ENCODE data around the gene GALR1. TPM values are rescaled to one million over a fixed set of nuclear protein-coding genes. Genes with fewer than 3 reads are reported as not detected.

The GALR1 gene, protein sequence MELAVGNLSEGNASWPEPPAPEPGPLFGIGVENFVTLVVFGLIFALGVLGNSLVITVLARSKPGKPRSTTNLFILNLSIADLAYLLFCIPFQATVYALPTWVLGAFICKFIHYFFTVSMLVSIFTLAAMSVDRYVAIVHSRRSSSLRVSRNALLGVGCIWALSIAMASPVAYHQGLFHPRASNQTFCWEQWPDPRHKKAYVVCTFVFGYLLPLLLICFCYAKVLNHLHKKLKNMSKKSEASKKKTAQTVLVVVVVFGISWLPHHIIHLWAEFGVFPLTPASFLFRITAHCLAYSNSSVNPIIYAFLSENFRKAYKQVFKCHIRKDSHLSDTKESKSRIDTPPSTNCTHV
- total RNA-seq (not detected), polyA plus RNA-seq (not detected)
- long read RNA-seq, donor 1 = 0 reads
- long read RNA-seq, donor 2 = 0 reads

DNA sequence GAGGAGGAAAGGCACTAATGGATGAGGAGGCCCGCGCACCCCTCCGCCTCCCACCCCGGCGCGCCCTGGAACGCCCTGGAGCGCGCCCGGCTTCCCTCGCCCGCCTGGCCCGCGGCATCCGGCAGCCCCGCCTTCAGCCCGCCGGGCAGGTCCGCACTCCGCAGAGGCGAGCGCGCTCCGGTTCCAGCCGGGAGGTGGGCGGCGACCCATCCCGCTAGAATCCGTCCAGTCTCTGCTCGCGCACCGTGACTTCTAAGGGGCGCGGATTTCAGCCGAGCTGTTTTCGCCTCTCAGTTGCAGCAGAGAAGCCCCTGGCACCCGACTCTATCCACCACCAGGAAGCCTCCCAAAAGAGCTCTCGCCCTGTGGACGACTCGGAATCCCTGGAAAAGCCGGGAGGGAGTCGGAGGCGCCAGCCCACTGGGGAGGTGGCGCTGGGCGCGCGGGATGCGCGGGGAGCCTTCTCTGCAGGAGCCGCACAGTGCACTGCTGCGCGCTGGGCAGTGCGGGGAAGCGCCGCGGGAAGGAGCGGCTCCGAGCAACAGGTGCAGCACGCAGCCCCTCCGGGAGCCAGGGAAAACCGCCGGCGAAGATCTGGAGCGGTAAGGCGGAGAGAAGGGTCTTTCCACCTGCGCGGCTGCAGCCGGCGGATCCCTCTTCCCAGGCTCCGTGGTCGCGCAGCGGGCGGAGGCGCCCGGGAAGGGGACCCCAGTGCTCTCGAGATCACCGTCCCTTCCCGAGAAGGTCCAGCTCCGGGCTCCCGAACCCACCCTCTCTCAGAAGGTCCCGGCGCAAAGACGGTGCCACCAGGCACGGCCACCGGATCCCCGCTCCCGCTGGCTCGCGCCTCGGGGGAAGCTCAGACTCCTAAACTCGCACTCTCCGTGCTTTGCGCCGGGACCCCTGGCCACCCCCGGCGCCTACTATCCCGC lies at the start of gene GALR1:
Gene GALR1 (plus strand): TSS at position 280 of the 932 bp plus-strand sequence. CDS start 701 bp downstream, outside the sequence.
- H3K27ac ChIP-seq = no peak within 1 kb of the TSS
- peak within 1 kb of the TSS in 7 of 8 donors; percentile 16 to 54 (median 33) for H3K4me3 ChIP-seq
- WGBS, 5 donors = 3 to 12% (median 4%) methylated on average over 32 to 98 of the region's 98 CpGs
- peaks cover 0 to 16% (median 8%) of the 10 kb centered on the region in 8 donors for H3K9me3 ChIP-seq
- H3K4me1 ChIP-seq = peaks cover 5 to 31% (median 26%) of the 10 kb centered on the region in 6 donors
- H3K27me3 ChIP-seq (replicated peaks in 1 of 7) = peaks cover 7 to 81% (median 50%) of the 10 kb centered on the region in 7 donors
- no peak for TF ChIP-seq POLR2A (IDR thresholded peaks at IDR 0.05)
- H3K36me3 ChIP-seq = no peaks in the 10 kb centered on the region
- DNase-seq = no peak
- intact Hi-C loops (cut with DNase I; ENCODE audit: low total_unique reads) = no loop called here

DNA sequence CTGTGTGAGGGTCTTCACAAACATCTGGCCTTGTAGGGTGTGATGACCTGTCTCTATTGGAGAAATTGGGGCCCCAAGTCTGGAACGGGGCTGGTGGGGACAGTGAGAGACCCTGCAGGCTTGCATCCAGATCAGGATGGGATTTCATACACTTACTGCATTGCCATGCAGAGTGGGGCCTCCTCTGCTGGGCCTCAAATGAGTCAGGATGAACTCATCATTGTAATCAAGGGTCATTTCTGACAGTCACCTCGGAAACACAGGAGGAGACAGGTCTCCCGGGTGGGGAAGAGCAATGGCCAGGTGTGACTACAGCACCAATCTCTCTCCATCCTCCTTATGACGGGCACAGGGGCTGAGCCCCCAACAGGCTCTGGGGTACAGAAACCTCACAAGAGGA lies 48.1 kb upstream of the GALR1 start:
- no peak overlapping the region for H3K4me3 ChIP-seq
- no peaks in the 10 kb centered on the region for H3K27me3 ChIP-seq (replicated peaks in 1 of 7)
- H3K36me3 ChIP-seq = no peaks in the 10 kb centered on the region
- H3K27ac ChIP-seq = no peak overlapping the region
- peaks cover 0 to 14% (median 0%) of the 10 kb centered on the region in 6 donors for H3K4me1 ChIP-seq
- DNase-seq = no peak
- TF ChIP-seq, protein P1, sequence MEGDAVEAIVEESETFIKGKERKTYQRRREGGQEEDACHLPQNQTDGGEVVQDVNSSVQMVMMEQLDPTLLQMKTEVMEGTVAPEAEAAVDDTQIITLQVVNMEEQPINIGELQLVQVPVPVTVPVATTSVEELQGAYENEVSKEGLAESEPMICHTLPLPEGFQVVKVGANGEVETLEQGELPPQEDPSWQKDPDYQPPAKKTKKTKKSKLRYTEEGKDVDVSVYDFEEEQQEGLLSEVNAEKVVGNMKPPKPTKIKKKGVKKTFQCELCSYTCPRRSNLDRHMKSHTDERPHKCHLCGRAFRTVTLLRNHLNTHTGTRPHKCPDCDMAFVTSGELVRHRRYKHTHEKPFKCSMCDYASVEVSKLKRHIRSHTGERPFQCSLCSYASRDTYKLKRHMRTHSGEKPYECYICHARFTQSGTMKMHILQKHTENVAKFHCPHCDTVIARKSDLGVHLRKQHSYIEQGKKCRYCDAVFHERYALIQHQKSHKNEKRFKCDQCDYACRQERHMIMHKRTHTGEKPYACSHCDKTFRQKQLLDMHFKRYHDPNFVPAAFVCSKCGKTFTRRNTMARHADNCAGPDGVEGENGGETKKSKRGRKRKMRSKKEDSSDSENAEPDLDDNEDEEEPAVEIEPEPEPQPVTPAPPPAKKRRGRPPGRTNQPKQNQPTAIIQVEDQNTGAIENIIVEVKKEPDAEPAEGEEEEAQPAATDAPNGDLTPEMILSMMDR (IDR thresholded peaks at IDR 0.05 in 8 of 11, conservative IDR thresholded peaks at IDR 0.05 in 3 of 11) = no peak
- TF ChIP-seq POLR2AphosphoS5 (IDR thresholded peaks at IDR 0.05) (no peak), POLR2A (IDR thresholded peaks at IDR 0.05) (no peak)
- no peaks in the 10 kb centered on the region for H3K9me3 ChIP-seq
- intact Hi-C loops (cut with DNase I; ENCODE audit: low total_unique reads) = no loop called here
- 88 to 98% (median 88%) methylated on average over 4 of the region's 4 CpGs for WGBS, 5 donors

DNA sequence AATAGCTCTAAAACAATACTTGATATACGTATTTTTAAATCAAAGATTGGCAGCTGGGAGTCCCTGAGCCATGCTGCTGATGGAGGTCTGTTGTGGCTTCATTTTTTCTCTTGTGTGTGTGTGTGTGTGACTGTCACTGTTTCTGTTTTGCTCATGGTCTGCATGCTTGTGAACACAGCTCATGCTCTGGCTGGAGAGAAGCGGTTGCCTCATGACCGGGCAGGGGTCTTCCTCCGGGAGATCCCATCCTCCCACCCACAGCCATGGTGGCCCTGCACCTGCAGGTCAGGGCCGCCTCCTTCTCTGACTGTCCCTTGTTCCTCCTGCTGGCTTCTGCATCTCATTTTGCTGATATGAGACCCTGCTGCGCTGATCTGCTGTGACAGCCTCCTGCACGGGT lies 47.3 kb upstream of the GALR1 start:
- Histone ChIP-seq H3K4me3 (no peak overlapping the region), H3K36me3 (no peaks in the 10 kb centered on the region), H3K9me3 (no peaks in the 10 kb centered on the region), H3K4me1 (peaks cover 2 to 19% (median 5%) of the 10 kb centered on the region in 6 donors), H3K27ac (no peak overlapping the region), H3K27me3 (replicated peaks in 1 of 7) (no peaks in the 10 kb centered on the region)
- TF ChIP-seq, protein P1 (IDR thresholded peaks at IDR 0.05 in 8 of 11, conservative IDR thresholded peaks at IDR 0.05 in 3 of 11) = no peak
- TF ChIP-seq POLR2AphosphoS5 (IDR thresholded peaks at IDR 0.05) (no peak), POLR2A (IDR thresholded peaks at IDR 0.05) (no peak)
- DNase-seq = no peak
- WGBS, 5 donors = 80 to 89% (median 85%) methylated on average over 6 to 7 of the region's 7 CpGs
- intact Hi-C loops (cut with DNase I; ENCODE audit: low total_unique reads) = no loop called here

DNA sequence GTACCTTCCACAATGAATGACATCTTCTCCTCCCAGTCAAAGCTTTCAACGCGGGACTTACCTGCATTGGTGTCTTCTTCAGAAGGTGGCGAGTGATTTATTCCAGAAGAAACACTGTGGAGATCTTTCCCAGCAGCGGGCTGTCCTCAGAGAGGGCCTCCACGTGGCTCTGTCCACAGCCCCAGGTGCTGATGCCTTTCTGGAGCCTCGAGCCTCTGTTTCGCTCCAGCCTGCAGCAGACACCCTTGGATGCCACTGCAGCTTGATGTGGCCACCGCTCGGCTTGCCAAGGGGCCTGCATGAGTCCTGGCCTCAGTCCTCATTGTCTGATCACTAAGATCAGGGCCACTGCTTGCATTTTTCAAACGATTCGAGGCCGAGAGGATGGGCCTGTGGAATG lies 46.6 kb upstream of the GALR1 start:
- H3K27ac ChIP-seq = peak overlapping the region in 1 of 8 donors; percentile 37
- no peak overlapping the region for H3K4me3 ChIP-seq
- TF ChIP-seq POLR2AphosphoS5 (IDR thresholded peaks at IDR 0.05) = no peak
- TF ChIP-seq, protein P1 (IDR thresholded peaks at IDR 0.05 in 8 of 11, conservative IDR thresholded peaks at IDR 0.05 in 3 of 11) = no peak
- TF ChIP-seq POLR2A (IDR thresholded peaks at IDR 0.05) = no peak
- no peaks in the 10 kb centered on the region for H3K36me3 ChIP-seq
- intact Hi-C loops (cut with DNase I; ENCODE audit: low total_unique reads) = no loop called here
- no peaks in the 10 kb centered on the region for H3K27me3 ChIP-seq (replicated peaks in 1 of 7)
- peaks cover 9 to 27% (median 12%) of the 10 kb centered on the region in 6 donors for H3K4me1 ChIP-seq
- no peak for DNase-seq
- no peaks in the 10 kb centered on the region for H3K9me3 ChIP-seq
- WGBS, 5 donors = 83 to 91% (median 87%) methylated on average over 12 of the region's 12 CpGs

Measured in spleen (tissue), 13 donors.